ENCODE results near the gene RGPD4. TPM values are rescaled to one million over a fixed set of nuclear protein-coding genes. Genes with fewer than 3 reads are reported as not detected.

Gene RGPD4
- total RNA-seq, 1 experiment from 2014 or later = not detected

- DNase-seq (ENCODE audit: low read depth) = no peak
Measured at GRCh38 chr2:107927034-107927534, 100.4 kb downstream of the RGPD4 start.

DNA sequence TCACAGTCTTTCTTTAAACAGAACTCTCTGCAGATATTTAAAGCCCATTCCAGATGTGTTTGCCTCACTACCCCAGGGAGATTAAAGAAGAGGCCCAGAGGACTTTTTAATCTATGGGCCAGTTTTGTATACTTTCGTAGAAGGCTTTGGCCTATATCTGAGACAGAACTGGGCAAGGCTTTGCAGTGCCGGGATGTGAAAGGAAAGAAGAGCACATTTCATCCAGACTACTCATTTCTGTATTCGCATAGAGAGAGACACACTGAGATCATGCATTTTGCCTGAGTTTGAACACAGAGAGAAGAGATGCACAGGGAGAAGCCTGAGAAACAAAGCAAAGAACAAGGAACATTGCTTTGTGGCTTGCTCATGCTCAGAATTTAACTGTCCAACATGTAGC, 104.7 kb downstream of the RGPD4 start:
- DNase-seq (ENCODE audit: low read depth) = no peak

GRCh38 chr2:107932488-107932887, 105.8 kb downstream of the RGPD4 start:
- peak; percentile 35 for DNase-seq (ENCODE audit: low read depth)

DNA sequence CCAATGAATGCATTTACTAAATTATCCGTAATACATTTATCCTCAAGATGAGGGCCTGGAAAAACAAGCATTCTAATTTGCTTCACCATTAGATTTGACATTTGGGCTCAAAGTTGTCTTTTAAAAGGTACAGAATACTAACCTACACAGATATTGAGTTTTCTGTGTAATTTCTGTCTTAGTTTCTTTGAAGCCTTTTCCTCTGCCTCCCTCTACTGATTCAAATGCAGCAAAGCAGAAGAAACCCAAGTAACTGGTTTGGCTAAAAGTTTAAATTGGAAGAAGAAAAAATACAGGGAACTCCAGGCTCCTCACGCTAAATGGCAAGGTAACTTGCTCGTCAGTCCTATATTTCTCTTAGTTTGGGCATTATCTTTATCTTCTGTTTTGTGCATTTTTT, 106.3 kb downstream of the RGPD4 start:
- no peak for DNase-seq (ENCODE audit: low read depth)

DNA sequence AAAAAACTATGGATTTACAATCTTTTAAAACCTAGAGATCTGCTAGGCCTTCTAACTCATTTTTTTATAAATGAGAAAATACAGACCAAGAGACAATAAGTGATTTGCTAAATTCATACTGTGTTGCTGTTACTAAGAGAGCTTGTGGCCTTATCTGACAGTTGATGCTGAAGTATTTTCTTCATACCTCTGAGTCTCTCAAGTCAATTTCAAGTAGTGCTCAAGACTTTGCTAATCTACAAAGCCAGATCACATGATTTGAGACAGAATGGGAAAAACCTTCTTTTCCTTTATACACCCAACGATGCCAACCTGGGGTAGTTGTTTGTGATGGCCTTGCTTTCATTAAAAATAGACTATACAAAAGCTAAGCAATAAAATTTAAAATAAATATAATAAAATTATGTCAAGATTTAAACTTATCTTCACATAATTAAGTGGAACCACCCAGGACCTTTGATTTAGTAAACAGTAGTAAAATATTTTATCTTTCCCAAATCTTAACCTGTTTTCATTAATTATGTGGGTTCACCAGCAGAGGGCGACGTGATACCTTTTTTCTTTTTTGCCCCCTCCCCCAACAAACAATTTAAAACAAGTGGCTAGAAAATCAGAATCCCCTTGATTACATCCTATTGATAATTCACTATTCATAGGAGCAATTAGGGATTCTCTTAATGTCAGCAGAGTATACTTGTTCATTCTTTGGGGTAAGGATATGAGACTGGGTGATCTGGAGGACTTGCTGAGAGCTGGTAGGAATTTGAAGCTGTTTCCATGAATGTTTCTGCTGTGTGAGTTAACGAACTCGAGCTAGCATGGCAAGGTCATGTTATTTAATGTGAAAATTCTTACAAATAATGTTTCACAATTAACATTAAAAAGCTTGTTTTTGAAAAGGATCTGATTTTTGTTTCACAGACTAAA, 110.0 kb downstream of the RGPD4 start:
- DNase-seq (ENCODE audit: low read depth) = no peak

Other genes with a start within 250 kb of the RGPD4 start
- gene SLC5A7, start 159.6 kb downstream of the RGPD4 start, total RNA-seq (2014; rRNA removed; shearing (Covaris generic)) = not detected in 2 replicates